Fibroblast of lung (primary cell): ENCODE data around the gene LRMDA. TPM values are rescaled to one million over a fixed set of nuclear protein-coding genes. Genes with fewer than 3 reads are reported as not detected.
"Not testable (repeated sequence)": the region's sequence is repeated elsewhere in the genome, so short reads cannot be mapped to it uniquely, and the experiment has no call there.

Experiments
- DNase-seq, 2 donors: peaks; one replicate each; pipeline versions ENCODE4 v3.0.0 to v3.0.0-alpha.2; 2010; ENCODE audit warnings: low read depth in 2 of 2
- H2AFZ ChIP-seq: 2 replicates; pipeline ENCODE4 v1.5.1; 2012; ENCODE audit warnings: low read length, control low read depth, inconsistent platforms
- H3K27ac ChIP-seq: 2 replicates; pipeline ENCODE4 v1.5.1; 2011; ENCODE audit warnings: low read length, control low read depth; ENCODE audit not compliant: insufficient read depth
- H3K27me3 ChIP-seq: 2 replicates; pipeline ENCODE4 v1.5.1; 2011; ENCODE audit warnings: mild to moderate bottlenecking, low read length; ENCODE audit not compliant: control insufficient read depth, insufficient read depth
- H3K36me3 ChIP-seq: 2 replicates; pipeline ENCODE4 v1.5.1; 2011; ENCODE audit warnings: low read length; ENCODE audit not compliant: control insufficient read depth, insufficient read depth
- H3K4me1 ChIP-seq: 2 replicates; pipeline ENCODE4 v1.5.1; 2011; ENCODE audit warnings: low read length; ENCODE audit not compliant: control insufficient read depth, insufficient read depth; ENCODE audit errors: extremely low read depth
- H3K4me2 ChIP-seq: 2 replicates; pipeline ENCODE4 v1.5.1; 2011; ENCODE audit warnings: low read length, control low read depth; ENCODE audit not compliant: insufficient read depth; ENCODE audit errors: extremely low read depth
- H3K4me3 ChIP-seq, 4 experiments: fragments of 200-600 bp in 1 of 4; sonication (generic) in 1 of 4; replicated peaks in 1 of 4; 2 replicates each; pipeline ENCODE4 v1.5.1; 2011 to 2016; ENCODE audit warnings: low read length in 4 of 4, low read depth in 3 of 4, mild to moderate bottlenecking in 3 of 4, control low read depth in 2 of 4, inconsistent platforms in 1 of 4, mixed read lengths in 1 of 4; ENCODE audit not compliant: insufficient read depth in 1 of 4; ENCODE audit errors: control extremely low read depth in 1 of 4
- H3K79me2 ChIP-seq: 2 replicates; pipeline ENCODE4 v1.5.1; 2012; ENCODE audit warnings: mild to moderate bottlenecking, low read length, inconsistent platforms; ENCODE audit not compliant: control insufficient read depth, insufficient read depth
- H3K9ac ChIP-seq: 2 replicates; pipeline ENCODE4 v1.5.1; 2011; ENCODE audit warnings: mild to moderate bottlenecking, low read length, control low read depth; ENCODE audit not compliant: insufficient read depth
- H3K9me3 ChIP-seq: 2 replicates; pipeline ENCODE4 v1.5.1; 2012; ENCODE audit warnings: low read depth, low read length; ENCODE audit not compliant: control insufficient read depth, insufficient read depth
- H4K20me1 ChIP-seq: 2 replicates; pipeline ENCODE4 v1.5.1; 2011; ENCODE audit warnings: low read length; ENCODE audit not compliant: control insufficient read depth, insufficient read depth; ENCODE audit errors: extremely low read depth
- EZH2 ChIP-seq: IDR thresholded peaks from 2 replicates; pipeline ENCODE4 v1.5.1; 2012; ENCODE audit warnings: low read length, control low read depth, mild to moderate bottlenecking; ENCODE audit errors: missing control alignments
- polyA plus RNA-seq, 2 donors: library from polyadenylated mRNA; depleted of rRNA in 1 of 2; stranded (reverse) in 1 of 2; unstranded in 1 of 2; fragments of >200 nt; gene quantifications; 2 replicates each; pipeline ENCODE4 v1.2.1, GENCODE V29; 2011 to 2012; ENCODE audit warnings: missing spikeins in 1 of 2
- total RNA-seq: library from RNA; depleted of rRNA; stranded (reverse); fragments of >200 nt; gene quantifications from 2 replicates; pipeline ENCODE4 v1.2.1, GENCODE V29; 2014
- TF ChIP-seq, protein P1 (sequence below), 2 donors: IDR thresholded peaks in 1 of 2; conservative IDR thresholded peaks in 1 of 2; 1 replicate in 1 of 2; 2 replicates in 1 of 2; pipeline ENCODE4 v1.5.1; 2011 to 2012; ENCODE audit warnings: low read length in 2 of 2, control low read depth in 1 of 2, inconsistent platforms in 1 of 2, low read depth in 1 of 2, mild to moderate bottlenecking in 1 of 2

Gene LRMDA
- total and polyA plus RNA-seq, 2 donors (not counting 1 experiment from before 2014, with no cell fraction given), result 1.7 to 2.0 TPM

DNA sequence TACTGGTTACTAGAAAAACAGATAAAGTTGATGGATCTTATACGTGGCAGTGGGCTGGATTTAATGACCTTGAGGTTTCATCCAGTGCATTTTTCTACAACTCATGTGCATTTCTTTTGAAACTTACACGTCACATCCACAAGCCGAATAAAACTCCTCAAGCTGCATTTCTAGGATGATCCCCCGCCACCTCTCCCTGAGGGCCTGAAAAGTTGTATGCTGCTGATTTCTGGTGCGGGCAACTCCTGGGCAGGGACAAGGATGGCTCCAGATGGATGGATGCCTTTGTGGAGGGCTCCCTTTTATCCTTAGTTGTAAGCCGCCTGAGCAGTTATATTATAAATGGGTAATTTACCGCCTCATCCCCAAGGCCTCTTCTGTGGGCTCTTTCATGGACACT is 1091.1 kb downstream of the LRMDA start:
- no peaks in the 10 kb centered on the region for H3K79me2 ChIP-seq
- no peak overlapping the region for H3K27ac ChIP-seq
- no peak overlapping the region for H3K9ac ChIP-seq
- H3K9me3 ChIP-seq, result no peaks in the 10 kb centered on the region
- H3K4me2 ChIP-seq, result no peak overlapping the region
- H3K4me1 ChIP-seq, result no peaks in the 10 kb centered on the region
- no peak overlapping the region for H3K4me3 ChIP-seq
- no peak overlapping the region for H2AFZ ChIP-seq
- no peaks in the 10 kb centered on the region for H3K36me3 ChIP-seq
- DNase-seq, result no peak
- H3K27me3 ChIP-seq, result no peaks in the 10 kb centered on the region
- H4K20me1 ChIP-seq, result no peaks in the 10 kb centered on the region
- no peak for TF ChIP-seq EZH2
- TF ChIP-seq, protein P1, sequence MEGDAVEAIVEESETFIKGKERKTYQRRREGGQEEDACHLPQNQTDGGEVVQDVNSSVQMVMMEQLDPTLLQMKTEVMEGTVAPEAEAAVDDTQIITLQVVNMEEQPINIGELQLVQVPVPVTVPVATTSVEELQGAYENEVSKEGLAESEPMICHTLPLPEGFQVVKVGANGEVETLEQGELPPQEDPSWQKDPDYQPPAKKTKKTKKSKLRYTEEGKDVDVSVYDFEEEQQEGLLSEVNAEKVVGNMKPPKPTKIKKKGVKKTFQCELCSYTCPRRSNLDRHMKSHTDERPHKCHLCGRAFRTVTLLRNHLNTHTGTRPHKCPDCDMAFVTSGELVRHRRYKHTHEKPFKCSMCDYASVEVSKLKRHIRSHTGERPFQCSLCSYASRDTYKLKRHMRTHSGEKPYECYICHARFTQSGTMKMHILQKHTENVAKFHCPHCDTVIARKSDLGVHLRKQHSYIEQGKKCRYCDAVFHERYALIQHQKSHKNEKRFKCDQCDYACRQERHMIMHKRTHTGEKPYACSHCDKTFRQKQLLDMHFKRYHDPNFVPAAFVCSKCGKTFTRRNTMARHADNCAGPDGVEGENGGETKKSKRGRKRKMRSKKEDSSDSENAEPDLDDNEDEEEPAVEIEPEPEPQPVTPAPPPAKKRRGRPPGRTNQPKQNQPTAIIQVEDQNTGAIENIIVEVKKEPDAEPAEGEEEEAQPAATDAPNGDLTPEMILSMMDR (conservative IDR thresholded peaks at IDR 0.05 in 1 of 2, IDR thresholded peaks at IDR 0.05 in 1 of 2; ENCODE audit: low read depth in 1 of 2, low read length in 2 of 2), result no peak

DNA sequence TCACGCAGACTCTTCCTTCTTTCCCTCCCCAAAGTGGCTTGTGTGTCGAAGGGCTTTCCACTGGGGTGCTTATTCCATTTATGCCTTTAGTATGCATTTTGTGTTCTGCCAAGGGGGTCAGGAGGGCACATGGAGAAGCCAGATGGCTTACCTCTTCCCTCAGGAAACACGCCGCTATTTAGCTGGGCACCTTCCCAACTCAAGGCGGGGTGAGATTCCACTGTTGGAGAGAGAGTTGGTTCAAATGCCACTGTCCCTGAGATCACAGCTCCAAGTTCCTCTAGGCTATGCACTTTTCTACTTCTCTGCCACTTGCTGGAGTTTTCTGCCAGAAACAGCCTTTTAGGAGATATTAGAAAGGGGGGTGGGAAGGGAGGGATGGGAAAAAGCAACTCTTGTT is 1091.8 kb downstream of the LRMDA start:
- no peaks in the 10 kb centered on the region for H3K9me3 ChIP-seq
- no peaks in the 10 kb centered on the region for H3K4me1 ChIP-seq
- peak; percentile 50 to 59 for DNase-seq
- H3K4me3 ChIP-seq, result no peak overlapping the region
- TF ChIP-seq EZH2, result no peak
- TF ChIP-seq, protein P1 (conservative IDR thresholded peaks at IDR 0.05 in 1 of 2, IDR thresholded peaks at IDR 0.05 in 1 of 2; ENCODE audit: low read depth in 1 of 2, low read length in 2 of 2), result no peak
- H3K27me3 ChIP-seq, result no peaks in the 10 kb centered on the region
- no peaks in the 10 kb centered on the region for H3K36me3 ChIP-seq
- no peak overlapping the region for H3K27ac ChIP-seq
- no peak overlapping the region for H3K4me2 ChIP-seq
- H2AFZ ChIP-seq, result no peak overlapping the region
- H4K20me1 ChIP-seq, result no peaks in the 10 kb centered on the region
- no peak overlapping the region for H3K9ac ChIP-seq
- H3K79me2 ChIP-seq, result no peaks in the 10 kb centered on the region

DNA sequence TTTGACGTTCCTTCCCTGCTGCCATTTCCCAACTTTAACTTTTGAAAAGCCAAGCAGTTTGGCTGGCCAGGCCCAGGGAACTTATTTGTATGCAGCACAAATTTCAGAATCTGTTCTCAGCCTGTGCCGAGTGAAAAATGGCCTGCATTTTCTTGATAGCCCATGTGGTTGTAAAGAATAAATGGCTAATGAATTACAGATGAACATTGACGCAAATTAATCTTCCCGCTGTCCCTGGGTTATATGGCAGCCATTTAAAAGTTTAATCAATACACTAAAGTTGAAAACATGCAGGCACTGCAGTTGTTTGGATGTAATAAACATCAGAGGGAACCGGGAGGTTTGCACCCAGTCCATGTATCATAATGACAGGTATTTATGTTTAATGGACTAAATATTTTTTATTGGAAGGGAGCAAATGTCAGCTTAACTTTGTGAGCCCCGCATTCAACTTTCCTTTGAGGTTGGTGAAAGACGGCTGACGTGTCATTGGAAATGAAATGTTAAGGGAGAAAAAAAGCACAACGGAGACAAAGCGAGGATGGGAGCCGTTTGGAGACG is 1092.4 kb downstream of the LRMDA start:
- Histone ChIP-seq H3K9ac (no peak overlapping the region), H3K27me3 (no peaks in the 10 kb centered on the region), H3K4me2 (no peak overlapping the region), H3K9me3 (no peaks in the 10 kb centered on the region), H3K79me2 (no peaks in the 10 kb centered on the region), H3K4me1 (no peaks in the 10 kb centered on the region), H4K20me1 (no peaks in the 10 kb centered on the region), H2AFZ (peak overlapping the region; percentile 27), H3K4me3 (peak overlapping the region in 1 of 4 experiments; percentile 17), H3K36me3 (no peaks in the 10 kb centered on the region), H3K27ac (no peak overlapping the region)
- TF ChIP-seq, protein P1 (conservative IDR thresholded peaks at IDR 0.05 in 1 of 2, IDR thresholded peaks at IDR 0.05 in 1 of 2; ENCODE audit: low read depth in 1 of 2, low read length in 2 of 2), result no peak
- no peak for TF ChIP-seq EZH2
- peak; percentile 41 to 50 for DNase-seq

DNA sequence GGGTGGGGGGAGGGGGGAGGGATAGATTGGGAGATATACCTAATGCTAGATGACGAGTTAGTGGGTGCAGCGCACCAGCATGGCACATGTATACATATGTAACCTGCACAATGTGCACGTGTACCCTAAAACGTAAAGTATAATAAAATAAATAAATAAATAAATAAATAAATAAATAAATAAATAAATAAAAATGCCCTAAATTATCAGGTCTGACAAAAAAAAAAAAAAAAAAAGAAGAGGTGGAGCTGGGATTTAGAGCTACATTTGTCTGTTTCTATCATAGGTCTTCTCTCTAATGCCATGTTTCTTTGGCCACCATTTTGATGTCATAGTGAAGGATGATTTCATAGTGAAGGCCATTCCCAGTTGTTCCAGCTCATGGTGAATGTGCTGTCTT is 1095.4 kb downstream of the LRMDA start:
- H2AFZ ChIP-seq, H3K4me1 ChIP-seq, H3K27me3 ChIP-seq, H3K27ac ChIP-seq, DNase-seq, H3K79me2 ChIP-seq, H4K20me1 ChIP-seq, H3K9me3 ChIP-seq, H3K36me3 ChIP-seq, H3K4me3 ChIP-seq, H3K9ac ChIP-seq, H3K4me2 ChIP-seq: not testable (repeated sequence)
